HCT116 (cell line): Measurements from ENCODE around the gene FES.

Experiments used
- CTCF ChIP-seq, 3 experiments: fragments of 200-600 bp in 1 of 3; sonication (generic) in 1 of 3; IDR thresholded peaks in 2 of 3; conservative IDR thresholded peaks in 1 of 3; 2 replicates each; pipeline ENCODE4 v1.5.1; 2012 to 2017; ENCODE audit warnings: low read depth in 2 of 3, low read length in 2 of 3, antibody characterized with exemption in 1 of 3, borderline replicate concordance in 1 of 3, control low read depth in 1 of 3, mild to moderate bottlenecking in 1 of 3, mixed read lengths in 1 of 3, mixed run types in 1 of 3, moderate library complexity in 1 of 3; ENCODE audit not compliant: insufficient read depth in 1 of 3
- EZH2 ChIP-seq: fragments of 200-600 bp; sonication (generic); IDR thresholded peaks from 2 replicates; pipeline ENCODE4 v1.6.1; 2017; ENCODE audit warnings: antibody characterized with exemption, mixed run types
- FOSL1 ChIP-seq: IDR thresholded peaks from 2 replicates; pipeline ENCODE4 v1.6.1; 2012; ENCODE audit warnings: low read depth
- JUND ChIP-seq: IDR thresholded peaks from 2 replicates; pipeline ENCODE4 v1.6.1; 2012
- POLR2A ChIP-seq: IDR thresholded peaks from 2 replicates; pipeline ENCODE4 v1.7.0; 2011; ENCODE audit warnings: borderline replicate concordance; ENCODE audit not compliant: insufficient read depth, insufficient read length; ENCODE audit errors: extremely low read depth
- POLR2AphosphoS5 ChIP-seq: IDR thresholded peaks from 2 replicates; pipeline ENCODE4 v1.6.1; 2011; ENCODE audit warnings: mild to moderate bottlenecking, low read depth, low read length, moderate library complexity
- ZNF274 ChIP-seq: fragments of 200-500 bp; sonication (Bioruptor generic); IDR thresholded peaks from 2 replicates; pipeline ENCODE4 v1.6.1; 2014; ENCODE audit warnings: mild to moderate bottlenecking, low read depth, low read length, inconsistent platforms

DNA sequence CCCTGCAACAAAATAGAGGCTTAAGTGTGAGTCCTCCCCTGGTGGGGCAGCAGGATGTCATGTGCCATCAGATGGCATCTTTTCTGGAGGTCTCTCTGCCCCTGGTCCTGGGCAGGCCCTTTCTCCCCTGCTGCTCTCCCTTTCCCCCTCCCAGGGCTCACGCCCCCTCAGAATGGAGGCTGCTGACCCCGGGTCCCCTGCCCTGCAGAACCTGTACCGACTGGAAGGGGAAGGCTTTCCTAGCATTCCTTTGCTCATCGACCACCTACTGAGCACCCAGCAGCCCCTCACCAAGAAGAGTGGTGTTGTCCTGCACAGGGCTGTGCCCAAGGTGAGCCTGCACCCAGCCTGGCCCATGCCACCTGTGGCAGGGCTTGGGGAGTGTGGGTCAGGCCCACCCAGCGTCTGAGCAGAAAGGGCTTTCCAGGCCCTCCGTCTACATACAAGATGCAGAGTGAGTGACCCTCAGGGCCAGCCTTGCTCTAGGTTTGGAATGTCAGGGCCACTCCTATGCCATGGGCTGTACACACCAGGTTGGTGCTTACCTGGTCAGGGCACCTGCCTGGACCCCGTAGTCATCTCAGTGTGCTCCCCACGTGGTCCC lies 7.1 kb downstream of the FES start:
- TF ChIP-seq ZNF274 = no peak
- no peak for TF ChIP-seq EZH2
- no peak for TF ChIP-seq FOSL1
- TF ChIP-seq CTCF (IDR thresholded peaks at IDR 0.05 in 2 of 3, conservative IDR thresholded peaks at IDR 0.05 in 1 of 3; ENCODE audit: borderline replicate concordance in 1 of 3, insufficient read depth in 1 of 3, low read depth in 2 of 3, low read length in 2 of 3) = no peak
- TF ChIP-seq POLR2AphosphoS5 = no peak
- TF ChIP-seq POLR2A = no peak
- no peak for TF ChIP-seq JUND
